Loucy (cell line): ENCODE results near the gene MYCN.

Source experiments
- CTCF ChIP-seq: fragments of 200-600 bp; sonication (generic); conservative IDR thresholded peaks from 2 replicates; pipeline ENCODE4 v1.5.1; 2014; ENCODE audit warnings: mild to moderate bottlenecking, antibody characterized with exemption, low read length
- EZH2phosphoT487 ChIP-seq: fragments of 200-600 bp; IDR thresholded peaks from 2 replicates; pipeline ENCODE4 v1.6.1; 2018; ENCODE audit warnings: antibody characterized with exemption, mild to moderate bottlenecking, moderate library complexity, borderline replicate concordance

DNA sequence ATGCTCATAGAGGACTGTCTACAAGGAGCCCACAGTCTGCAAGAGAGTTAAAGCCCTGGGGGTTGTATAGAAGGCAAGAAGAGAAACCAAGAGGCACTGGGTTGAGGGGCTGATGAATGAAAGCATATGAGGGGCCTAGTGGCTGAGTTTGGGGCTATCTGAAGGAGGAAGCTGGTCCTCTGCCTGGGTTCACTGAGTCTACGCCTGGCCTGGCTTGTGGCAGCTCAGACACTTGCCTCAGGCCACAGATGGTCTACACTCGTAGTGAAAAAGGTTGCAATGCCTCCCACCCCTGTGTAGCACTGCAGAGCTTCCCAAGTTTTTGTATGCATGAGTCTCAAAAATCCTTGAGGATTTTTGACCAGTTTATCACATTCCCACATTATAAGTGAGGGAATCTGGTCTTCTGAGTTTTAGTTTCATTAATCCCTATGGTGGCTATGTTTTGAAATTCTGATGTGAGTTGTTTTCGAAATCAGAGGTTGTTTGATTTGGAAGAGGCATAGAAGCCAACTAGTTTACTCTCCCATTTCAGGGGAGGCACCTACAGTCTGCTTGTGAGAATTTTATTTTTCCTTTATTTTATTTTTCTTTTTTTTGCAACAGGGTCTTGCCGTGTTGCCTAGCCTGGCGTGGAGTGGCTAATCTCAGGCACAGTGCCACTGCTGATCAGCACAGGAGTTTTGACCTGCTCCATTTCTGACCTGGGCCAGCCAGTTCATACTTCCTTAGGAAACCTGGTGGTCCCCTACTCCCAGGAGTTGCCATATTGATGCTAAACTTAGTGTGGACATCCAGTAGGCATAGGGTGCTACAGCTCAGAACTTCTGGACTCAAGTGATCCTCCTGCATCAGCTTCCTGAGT, 10.0 kb downstream of the MYCN start:
- TF ChIP-seq CTCF (no peak), EZH2phosphoT487 (no peak)
